Activated CD4-positive, CD25-positive, alpha-beta regulatory T cell treated with anti-CD3 and anti-CD28 coated beads, Interleukin-2, amount 50 U/mL, for 24 hours (primary cell): ENCODE measurements around the gene MAP1B.

Experiments
- ATAC-seq, 2 donors: fragments of 150-1000 bp; cut with Tn5 transposase; one replicate each; pipeline ENCODE4 v1.10.0; 2021; ENCODE audit warnings: mild to moderate bottlenecking in 1 of 2, moderate library complexity in 1 of 2

MAP1B gene

GRCh38 chr5:72199681-72200080, 92.4 kb downstream of the MAP1B start:
- ATAC-seq: no peak

GRCh38 chr5:72202331-72202825, 95.1 kb downstream of the MAP1B start:
- no peak for ATAC-seq

- ATAC-seq: no peak
Observed at GRCh38 chr5:72203251-72203845, 96.1 kb downstream of the MAP1B start.

- no peak for ATAC-seq
Observed at GRCh38 chr5:72204946-72205345, 97.7 kb downstream of the MAP1B start.

GRCh38 chr5:72205431-72206009, 98.2 kb downstream of the MAP1B start:
- no peak for ATAC-seq

GRCh38 chr5:72206160-72206559, 98.9 kb downstream of the MAP1B start:
- ATAC-seq: no peak

- peak in 1 of 2 donors; percentile 73 for ATAC-seq
Observed at GRCh38 chr5:72206994-72207393, 99.7 kb downstream of the MAP1B start.

GRCh38 chr5:72208324-72208926, 101.2 kb downstream of the MAP1B start:
- no peak for ATAC-seq

GRCh38 chr5:72209147-72210115, 102.2 kb downstream of the MAP1B start:
- no peak for ATAC-seq

- ATAC-seq: no peak
Observed at GRCh38 chr5:72210888-72211678, 103.8 kb downstream of the MAP1B start.

GRCh38 chr5:72212171-72212570, 104.9 kb downstream of the MAP1B start:
- no peak for ATAC-seq

GRCh38 chr5:72213482-72213881, 106.2 kb downstream of the MAP1B start:
- no peak for ATAC-seq

- no peak for ATAC-seq
Observed at GRCh38 chr5:72214168-72214567, 106.9 kb downstream of the MAP1B start.

- no peak for ATAC-seq
Observed at GRCh38 chr5:72216756-72217155, 109.5 kb downstream of the MAP1B start.

- no peak for ATAC-seq
Observed at GRCh38 chr5:72221099-72221498, 113.8 kb downstream of the MAP1B start.

- no peak for ATAC-seq
Observed at GRCh38 chr5:72221541-72221940, 114.3 kb downstream of the MAP1B start.

- no peak for ATAC-seq
Observed at GRCh38 chr5:72222521-72222920, 115.2 kb downstream of the MAP1B start.

- ATAC-seq: no peak
Observed at GRCh38 chr5:72223371-72223770, 116.1 kb downstream of the MAP1B start.

- ATAC-seq: no peak
Observed at GRCh38 chr5:72224946-72225463, 117.7 kb downstream of the MAP1B start.

- no peak for ATAC-seq
Observed at GRCh38 chr5:72225741-72226140, 118.5 kb downstream of the MAP1B start.

GRCh38 chr5:72226950-72227349, 119.7 kb downstream of the MAP1B start:
- ATAC-seq: no peak

- no peak for ATAC-seq
Observed at GRCh38 chr5:72228960-72229359, 121.7 kb downstream of the MAP1B start.
